H9 (cell line): Measurements from ENCODE around the gene ALOX5AP. TPM values are rescaled to one million over a fixed set of nuclear protein-coding genes. Genes with fewer than 3 reads are reported as not detected.

ENCODE experiments used
- DNase-seq: peaks from one replicate; pipeline ENCODE4 v3.0.0-alpha.2; 2017
- H2AFZ ChIP-seq: one replicate; pipeline ENCODE4 v1.6.1; 2013; ENCODE audit warnings: mild to moderate bottlenecking, low read length, control low read depth, moderate library complexity
- H2AK5ac ChIP-seq: 2 replicates; pipeline ENCODE4 v1.6.1; 2013; ENCODE audit warnings: low read length, control low read depth, mixed read lengths; ENCODE audit not compliant: insufficient read length
- H2BK120ac ChIP-seq: one replicate; pipeline ENCODE4 v1.6.1; 2013; ENCODE audit warnings: low read depth, mild to moderate bottlenecking, low read length, control low read depth, inconsistent platforms; ENCODE audit not compliant: poor library complexity, severe bottlenecking
- H2BK12ac ChIP-seq: 2 replicates; pipeline ENCODE4 v1.6.1; 2013; ENCODE audit warnings: low read length, control low read depth, mixed read lengths, low read depth; ENCODE audit not compliant: insufficient read length
- H2BK15ac ChIP-seq: 2 replicates; pipeline ENCODE4 v1.6.1; 2013; ENCODE audit warnings: low read depth, low read length, control low read depth
- H2BK20ac ChIP-seq: one replicate; pipeline ENCODE4 v1.6.1; 2013; ENCODE audit warnings: low read depth, mild to moderate bottlenecking, low read length, control low read depth, inconsistent platforms; ENCODE audit not compliant: poor library complexity, severe bottlenecking
- H2BK5ac ChIP-seq: 2 replicates; pipeline ENCODE4 v1.6.1; 2013; ENCODE audit warnings: low read length, control low read depth, mixed read lengths; ENCODE audit not compliant: insufficient read length
- H3K14ac ChIP-seq: 2 replicates; pipeline ENCODE4 v1.6.1; 2013; ENCODE audit warnings: low read length, control low read depth; ENCODE audit not compliant: insufficient read depth
- H3K18ac ChIP-seq: 2 replicates; pipeline ENCODE4 v1.6.1; 2013; ENCODE audit warnings: low read depth, mild to moderate bottlenecking, mixed read lengths, low read length, control low read depth; ENCODE audit not compliant: insufficient read length
- H3K23ac ChIP-seq: 2 replicates; pipeline ENCODE4 v1.6.1; 2013; ENCODE audit warnings: low read length, control low read depth, mixed read lengths, low read depth; ENCODE audit not compliant: insufficient read length
- H3K23me2 ChIP-seq: 2 replicates; pipeline ENCODE4 v1.6.1; 2013; ENCODE audit warnings: low read depth, mild to moderate bottlenecking, mixed read lengths, low read length, control low read depth; ENCODE audit not compliant: insufficient read length, poor library complexity, severe bottlenecking
- H3K27ac ChIP-seq: 2 replicates; pipeline ENCODE4 v1.5.1; 2013; ENCODE audit warnings: low read length, control low read depth, mixed read lengths, low read depth; ENCODE audit not compliant: insufficient read length
- H3K27me3 ChIP-seq: 2 replicates; pipeline ENCODE4 v1.6.1; 2013; ENCODE audit warnings: low read length, control low read depth, inconsistent platforms; ENCODE audit not compliant: insufficient read depth
- H3K4ac ChIP-seq: 2 replicates; pipeline ENCODE4 v1.6.1; 2013; ENCODE audit warnings: low read depth, mild to moderate bottlenecking, control low read depth, inconsistent platforms, low read length, moderate library complexity
- H3K4me1 ChIP-seq: 2 replicates; pipeline ENCODE4 v1.6.1; 2013; ENCODE audit warnings: low read length, control low read depth, inconsistent platforms; ENCODE audit not compliant: insufficient read depth
- H3K4me2 ChIP-seq: 2 replicates; pipeline ENCODE4 v1.6.1; 2013; ENCODE audit warnings: low read length, control low read depth, mixed read lengths; ENCODE audit not compliant: insufficient read length, insufficient read depth
- H3K56ac ChIP-seq: 2 replicates; pipeline ENCODE4 v1.6.1; 2013; ENCODE audit warnings: low read depth, mild to moderate bottlenecking, mixed read lengths, low read length, control low read depth; ENCODE audit not compliant: insufficient read length
- H3K79me1 ChIP-seq: 2 replicates; pipeline ENCODE4 v1.6.1; 2013; ENCODE audit warnings: low read depth, mild to moderate bottlenecking, moderate library complexity, low read length, control low read depth, inconsistent platforms; ENCODE audit not compliant: insufficient read depth, poor library complexity, severe bottlenecking
- H3K79me2 ChIP-seq: 2 replicates; pipeline ENCODE4 v1.6.1; 2013; ENCODE audit warnings: low read length, control low read depth, inconsistent platforms; ENCODE audit not compliant: insufficient read depth
- H3K9ac ChIP-seq: 2 replicates; pipeline ENCODE4 v1.6.1; 2013; ENCODE audit warnings: low read length, control low read depth, mixed read lengths; ENCODE audit not compliant: insufficient read length; ENCODE audit errors: extremely low read depth
- H3K9me3 ChIP-seq: one replicate; pipeline ENCODE4 v1.6.1; 2013; ENCODE audit warnings: low read depth, low read length, inconsistent platforms; ENCODE audit not compliant: control insufficient read depth
- H3T11ph ChIP-seq: one replicate; pipeline ENCODE4 v1.6.1; 2013; ENCODE audit warnings: mild to moderate bottlenecking, low read length, control low read depth, inconsistent platforms
- H4K20me1 ChIP-seq: one replicate; pipeline ENCODE4 v1.6.1; 2013; ENCODE audit not compliant: control insufficient read depth, insufficient read length, insufficient read depth
- H4K5ac ChIP-seq: 2 replicates; pipeline ENCODE4 v1.6.1; 2013; ENCODE audit warnings: low read depth, mild to moderate bottlenecking, mixed read lengths, low read length, control low read depth; ENCODE audit not compliant: insufficient read length
- H4K8ac ChIP-seq: replicated peaks from 2 replicates; pipeline ENCODE4 v1.6.1; 2013; ENCODE audit warnings: low read length, control low read depth, mixed read lengths, low read depth; ENCODE audit not compliant: insufficient read length
- H4K91ac ChIP-seq: 2 replicates; pipeline ENCODE4 v1.6.1; 2013; ENCODE audit warnings: low read depth, mild to moderate bottlenecking, moderate library complexity, mixed read lengths, low read length, control low read depth; ENCODE audit not compliant: insufficient read length
- H3K27ac Mint-ChIP-seq, 3 experiments: 2 replicates in 2 of 3; 3 replicates in 1 of 3; pipeline ENCODE4 v1.8.0; 2020 to 2021; ENCODE audit warnings: mixed read lengths in 3 of 3, mild to moderate bottlenecking in 1 of 3, moderate library complexity in 1 of 3
- H3K27me3 Mint-ChIP-seq: 2 replicates; pipeline ENCODE4 v1.8.0; 2021; ENCODE audit warnings: low read depth, mild to moderate bottlenecking, moderate library complexity, mixed read lengths
- H3K36me3 Mint-ChIP-seq, 3 experiments: 2 replicates in 2 of 3; 3 replicates in 1 of 3; pipeline ENCODE4 v1.8.0; 2020 to 2021; ENCODE audit warnings: low read depth in 3 of 3, mixed read lengths in 3 of 3; ENCODE audit not compliant: insufficient read depth in 1 of 3
- H3K4me1 Mint-ChIP-seq, 2 experiments: 2 replicates each; pipeline ENCODE4 v1.8.0; 2020; ENCODE audit warnings: mixed read lengths in 2 of 2
- H3K4me3 Mint-ChIP-seq, 2 experiments: 2 replicates in 1 of 2; 3 replicates in 1 of 2; pipeline ENCODE4 v1.8.0; 2020 to 2021; ENCODE audit warnings: mild to moderate bottlenecking in 2 of 2, mixed read lengths in 2 of 2, moderate library complexity in 1 of 2
- H3K9me3 Mint-ChIP-seq, 2 experiments: 2 replicates in 1 of 2; 3 replicates in 1 of 2; pipeline ENCODE4 v1.8.0; 2020; ENCODE audit warnings: mild to moderate bottlenecking in 2 of 2, mixed read lengths in 2 of 2, moderate library complexity in 1 of 2
- WGBS: extraction: QIAGEN DNeasy Blood & Tissue Kit; methylation state at CpG from one replicate; pipeline ENCODE4 v1.1.7; 2013; ENCODE audit warnings: missing lambda C conversion rate, low lambda C conversion rate, mixed read lengths; ENCODE audit not compliant: insufficient read length; ENCODE audit errors: extremely low coverage; 5-methylcytosine and 5-hydroxymethylcytosine counted together
- total RNA-seq: library from RNA; stranded (reverse); gene quantifications from 2 replicates; pipeline ENCODE4 v1.2.1, GENCODE V29; 2021
- TF ChIP-seq, protein P1 (sequence below): fragments of 200-600 bp; sonication (generic); conservative IDR thresholded peaks from 3 replicates; pipeline ENCODE4 v1.8.0; 2021; ENCODE audit warnings: antibody characterized with exemption, mild to moderate bottlenecking

Gene ALOX5AP
- total RNA-seq, 1 experiment from 2014 or later, result not detected

DNA sequence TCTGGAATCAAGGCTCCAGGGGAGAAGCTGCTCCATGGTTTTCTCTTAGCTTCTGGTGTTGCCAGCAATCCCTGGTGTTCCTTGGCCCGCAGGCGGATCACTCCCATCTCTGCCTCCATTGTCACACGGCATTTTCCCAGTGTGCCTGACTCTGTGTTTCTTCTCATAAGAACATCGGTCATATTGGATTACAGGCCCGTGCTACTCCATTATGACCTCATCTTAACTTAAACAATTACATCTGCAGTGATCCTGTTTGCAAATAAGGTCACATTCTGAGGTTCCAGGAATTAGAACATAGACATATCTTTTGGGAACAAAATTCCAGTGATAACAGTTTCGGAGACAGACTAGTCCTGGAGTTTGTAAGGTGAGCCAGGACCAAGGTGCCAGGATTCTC lies 23.5 kb upstream of the ALOX5AP start:
- no peaks in the 10 kb centered on the region for H3K79me1 ChIP-seq
- H3K23ac ChIP-seq, result no peak overlapping the region
- Mint-ChIP-seq H3K27me3 (no peaks in the 10 kb centered on the region), H3K4me1 (no peaks in the 10 kb centered on the region), H3K36me3 (no peaks in the 10 kb centered on the region), H3K9me3 (no peaks in the 10 kb centered on the region), H3K4me3 (no peak overlapping the region), H3K27ac (no peak overlapping the region)
- H2BK120ac ChIP-seq, result no peak overlapping the region
- H4K91ac ChIP-seq, result no peak overlapping the region
- H3K18ac ChIP-seq, result no peak overlapping the region
- no peak overlapping the region for H3K4me2 ChIP-seq
- H2BK15ac ChIP-seq, result no peak overlapping the region
- DNase-seq, result no peak
- no peak overlapping the region for H2BK20ac ChIP-seq
- no peaks in the 10 kb centered on the region for H3K4me1 ChIP-seq
- WGBS, result no CpG with 5 or more reads among the region's 6 CpGs
- no peak overlapping the region for H2AFZ ChIP-seq
- H3K9ac ChIP-seq, result no peak overlapping the region
- H3K27ac ChIP-seq, result no peak overlapping the region
- H3K14ac ChIP-seq, result no peak overlapping the region
- no peak overlapping the region for H2AK5ac ChIP-seq
- H4K8ac ChIP-seq, result no peak overlapping the region
- no peaks in the 10 kb centered on the region for H3K79me2 ChIP-seq
- H3T11ph ChIP-seq, result no peak overlapping the region
- no peak overlapping the region for H2BK12ac ChIP-seq
- TF ChIP-seq, protein P1, sequence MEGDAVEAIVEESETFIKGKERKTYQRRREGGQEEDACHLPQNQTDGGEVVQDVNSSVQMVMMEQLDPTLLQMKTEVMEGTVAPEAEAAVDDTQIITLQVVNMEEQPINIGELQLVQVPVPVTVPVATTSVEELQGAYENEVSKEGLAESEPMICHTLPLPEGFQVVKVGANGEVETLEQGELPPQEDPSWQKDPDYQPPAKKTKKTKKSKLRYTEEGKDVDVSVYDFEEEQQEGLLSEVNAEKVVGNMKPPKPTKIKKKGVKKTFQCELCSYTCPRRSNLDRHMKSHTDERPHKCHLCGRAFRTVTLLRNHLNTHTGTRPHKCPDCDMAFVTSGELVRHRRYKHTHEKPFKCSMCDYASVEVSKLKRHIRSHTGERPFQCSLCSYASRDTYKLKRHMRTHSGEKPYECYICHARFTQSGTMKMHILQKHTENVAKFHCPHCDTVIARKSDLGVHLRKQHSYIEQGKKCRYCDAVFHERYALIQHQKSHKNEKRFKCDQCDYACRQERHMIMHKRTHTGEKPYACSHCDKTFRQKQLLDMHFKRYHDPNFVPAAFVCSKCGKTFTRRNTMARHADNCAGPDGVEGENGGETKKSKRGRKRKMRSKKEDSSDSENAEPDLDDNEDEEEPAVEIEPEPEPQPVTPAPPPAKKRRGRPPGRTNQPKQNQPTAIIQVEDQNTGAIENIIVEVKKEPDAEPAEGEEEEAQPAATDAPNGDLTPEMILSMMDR, result no peak
- H3K56ac ChIP-seq, result no peak overlapping the region
- H4K20me1 ChIP-seq, result no peaks in the 10 kb centered on the region
- no peaks in the 10 kb centered on the region for H3K27me3 ChIP-seq
- H3K4ac ChIP-seq, result no peak overlapping the region
- H2BK5ac ChIP-seq, result no peak overlapping the region
- H3K23me2 ChIP-seq, result no peaks in the 10 kb centered on the region
- no peak overlapping the region for H4K5ac ChIP-seq
- H3K9me3 ChIP-seq, result no peaks in the 10 kb centered on the region
